Brain microvascular endothelial cell (primary cell): Measurements from ENCODE around the gene NMB.
A peak's percentile ranks its signal among the peaks of the same experiment; 100 is the strongest.

ENCODE experiments used
- DNase-seq: peaks from one replicate; pipeline ENCODE4 v3.0.0-alpha.2; 2020
- H3K27ac ChIP-seq: fragments of 250-450 bp; sonication (Bioruptor Pico); 2 replicates; pipeline ENCODE4 v1.5.1; 2020; ENCODE audit warnings: mild to moderate bottlenecking, moderate library complexity
- H3K27me3 ChIP-seq: fragments of 250-450 bp; sonication (Bioruptor Pico); replicated peaks from 2 replicates; pipeline ENCODE4 v1.5.1; 2020; ENCODE audit warnings: mild to moderate bottlenecking
- H3K36me3 ChIP-seq: fragments of 250-450 bp; sonication (Bioruptor Pico); replicated peaks from 2 replicates; pipeline ENCODE4 v1.5.1; 2020; ENCODE audit warnings: mild to moderate bottlenecking
- H3K4me3 ChIP-seq: 2 replicates; pipeline ENCODE4 v1.5.1; 2011; ENCODE audit warnings: low read depth, mild to moderate bottlenecking, control low read depth, low read length, moderate library complexity
- in situ Hi-C: cut with HindIII; loops from 2 replicates; pipeline ENCODE4 v1.10.0; 2017; ENCODE audit warnings: low sequenced_read_pairs, low pct_ligation_motif_present
- TF ChIP-seq, protein P1 (sequence below): IDR thresholded peaks from 2 replicates; pipeline ENCODE4 v1.5.1; 2011; ENCODE audit warnings: low read depth, mild to moderate bottlenecking, moderate library complexity, low read length, control low read depth, inconsistent platforms; ENCODE audit errors: missing control alignments

The NMB gene

DNA sequence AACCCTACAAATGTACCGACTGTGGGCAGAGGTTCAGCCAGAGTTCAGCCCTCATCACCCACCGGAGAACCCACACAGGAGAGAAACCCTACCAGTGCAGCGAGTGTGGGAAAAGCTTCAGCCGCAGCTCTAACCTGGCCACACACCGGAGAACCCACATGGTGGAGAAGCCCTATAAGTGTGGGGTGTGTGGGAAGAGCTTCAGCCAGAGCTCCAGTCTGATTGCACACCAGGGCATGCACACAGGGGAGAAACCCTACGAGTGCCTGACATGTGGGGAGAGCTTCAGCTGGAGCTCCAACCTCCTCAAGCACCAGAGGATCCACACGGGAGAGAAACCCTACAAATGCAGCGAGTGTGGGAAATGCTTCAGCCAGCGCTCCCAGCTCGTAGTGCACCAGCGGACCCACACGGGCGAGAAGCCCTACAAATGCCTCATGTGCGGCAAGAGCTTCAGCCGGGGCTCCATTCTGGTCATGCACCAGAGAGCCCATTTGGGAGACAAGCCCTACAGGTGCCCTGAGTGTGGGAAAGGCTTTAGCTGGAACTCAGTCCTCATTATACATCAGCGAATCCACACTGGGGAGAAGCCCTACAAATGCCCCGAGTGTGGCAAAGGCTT is 36.5 kb downstream of the NMB start:
- in situ Hi-C loops: no loop called here
- TF ChIP-seq, protein P1, sequence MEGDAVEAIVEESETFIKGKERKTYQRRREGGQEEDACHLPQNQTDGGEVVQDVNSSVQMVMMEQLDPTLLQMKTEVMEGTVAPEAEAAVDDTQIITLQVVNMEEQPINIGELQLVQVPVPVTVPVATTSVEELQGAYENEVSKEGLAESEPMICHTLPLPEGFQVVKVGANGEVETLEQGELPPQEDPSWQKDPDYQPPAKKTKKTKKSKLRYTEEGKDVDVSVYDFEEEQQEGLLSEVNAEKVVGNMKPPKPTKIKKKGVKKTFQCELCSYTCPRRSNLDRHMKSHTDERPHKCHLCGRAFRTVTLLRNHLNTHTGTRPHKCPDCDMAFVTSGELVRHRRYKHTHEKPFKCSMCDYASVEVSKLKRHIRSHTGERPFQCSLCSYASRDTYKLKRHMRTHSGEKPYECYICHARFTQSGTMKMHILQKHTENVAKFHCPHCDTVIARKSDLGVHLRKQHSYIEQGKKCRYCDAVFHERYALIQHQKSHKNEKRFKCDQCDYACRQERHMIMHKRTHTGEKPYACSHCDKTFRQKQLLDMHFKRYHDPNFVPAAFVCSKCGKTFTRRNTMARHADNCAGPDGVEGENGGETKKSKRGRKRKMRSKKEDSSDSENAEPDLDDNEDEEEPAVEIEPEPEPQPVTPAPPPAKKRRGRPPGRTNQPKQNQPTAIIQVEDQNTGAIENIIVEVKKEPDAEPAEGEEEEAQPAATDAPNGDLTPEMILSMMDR: no peak
- H3K27me3 ChIP-seq: no peaks in the 10 kb centered on the region
- H3K36me3 ChIP-seq: peaks cover 28% of the 10 kb centered on the region
- no peak for DNase-seq
- no peak overlapping the region for H3K27ac ChIP-seq
- no peak overlapping the region for H3K4me3 ChIP-seq

- TF ChIP-seq, protein P1: no peak
- Histone ChIP-seq H3K27ac (no peak overlapping the region), H3K4me3 (no peak overlapping the region), H3K27me3 (no peaks in the 10 kb centered on the region), H3K36me3 (peaks cover 28% of the 10 kb centered on the region)
- no peak for DNase-seq
- in situ Hi-C loops: no loop called here
Observed at GRCh38 chr15:84620626-84621025, 37.4 kb downstream of the NMB start.

GRCh38 chr15:84616235-84616634 is 41.8 kb downstream of the NMB start:
- in situ Hi-C loops: no loop called here
- DNase-seq: no peak
- Histone ChIP-seq H3K27me3 (no peaks in the 10 kb centered on the region), H3K27ac (no peak overlapping the region), H3K4me3 (no peak overlapping the region), H3K36me3 (peaks cover 8% of the 10 kb centered on the region)
- TF ChIP-seq, protein P1: no peak

DNA sequence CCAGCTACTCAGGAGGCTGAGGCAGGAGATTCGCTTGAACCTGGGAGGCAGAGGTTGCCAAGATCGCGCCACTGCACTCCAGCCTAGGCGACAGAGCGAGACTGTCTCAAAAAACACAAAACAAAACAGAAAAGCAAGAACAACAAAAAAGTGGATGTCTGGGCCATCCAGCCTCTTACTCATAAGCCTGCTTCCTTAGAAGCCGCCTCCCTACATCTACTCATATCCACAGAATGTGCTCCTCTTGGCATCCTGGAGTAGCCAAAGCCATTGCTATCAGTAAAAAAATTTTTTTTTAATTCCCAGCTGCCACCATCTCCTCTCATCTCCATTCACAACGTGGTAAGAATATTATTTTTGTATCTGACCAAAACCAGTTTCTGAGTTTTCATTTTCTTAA is 46.4 kb downstream of the NMB start:
- H3K27ac ChIP-seq: no peak overlapping the region
- DNase-seq: peak; percentile 40
- in situ Hi-C loops: no loop called here
- peaks cover 10% of the 10 kb centered on the region for H3K36me3 ChIP-seq
- no peak overlapping the region for H3K4me3 ChIP-seq
- TF ChIP-seq, protein P1: no peak
- no peaks in the 10 kb centered on the region for H3K27me3 ChIP-seq

DNA sequence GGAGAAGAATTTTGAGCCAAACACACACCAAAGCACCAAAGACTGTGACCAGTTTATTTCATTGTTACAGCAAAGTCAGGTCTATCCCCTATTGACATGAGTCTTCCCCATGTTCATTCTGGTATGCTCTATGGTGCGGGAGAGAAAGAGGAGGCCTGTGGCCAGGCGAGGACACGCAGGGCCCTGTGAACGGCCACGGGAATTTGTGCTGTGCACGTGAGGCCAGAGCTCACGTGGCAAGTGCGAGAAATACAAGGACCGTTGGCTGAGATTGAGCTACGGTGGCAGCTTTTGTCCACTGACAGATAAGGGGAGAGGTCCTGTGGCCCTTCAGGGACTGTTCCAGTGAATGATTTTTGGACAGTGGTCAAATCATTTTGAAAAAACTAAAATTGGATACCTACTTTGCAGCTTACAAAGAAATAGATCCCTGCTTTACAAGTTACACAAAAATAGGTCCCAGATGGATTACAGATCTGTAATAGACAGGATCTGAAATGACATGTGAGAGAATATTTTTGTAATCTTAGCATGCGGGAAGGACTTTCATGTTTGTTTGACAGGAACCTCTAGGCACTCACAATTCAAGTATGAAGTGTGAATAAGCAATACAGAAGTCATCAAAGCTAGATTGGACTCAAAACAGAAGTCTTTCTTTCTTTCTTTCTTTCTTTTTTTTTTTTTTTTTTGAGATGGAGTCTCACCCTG is 48.0 kb downstream of the NMB start:
- Histone ChIP-seq H3K27me3 (no peaks in the 10 kb centered on the region), H3K27ac (no peak overlapping the region)
- in situ Hi-C loops: no loop called here

More for the DNA sequence above, 48.0 kb downstream of the NMB start:
- DNase-seq: no peak
- H3K36me3 ChIP-seq: peaks cover 22% of the 10 kb centered on the region
- TF ChIP-seq, protein P1: no peak
- no peak overlapping the region for H3K4me3 ChIP-seq
